BE2C (cell line): ENCODE results near the gene QKI.

ENCODE experiments used
- DNase-seq: peaks from one replicate; pipeline ENCODE4 v3.0.0-alpha.2; 2020
- H3K27me3 ChIP-seq: fragments of 250-450 bp; sonication (Bioruptor Pico); 2 replicates; pipeline ENCODE4 v1.5.1; 2020; ENCODE audit warnings: mild to moderate bottlenecking
- H3K36me3 ChIP-seq: fragments of 250-450 bp; sonication (Bioruptor Pico); 2 replicates; pipeline ENCODE4 v1.5.1; 2020; ENCODE audit warnings: mild to moderate bottlenecking
- H3K4me1 ChIP-seq: fragments of 250-450 bp; sonication (Bioruptor Pico); 2 replicates; pipeline ENCODE4 v1.5.1; 2020
- H3K4me3 ChIP-seq: 2 replicates; pipeline ENCODE4 v1.5.1; 2011; ENCODE audit warnings: low read depth, low read length
- H3K9me3 ChIP-seq: fragments of 250-450 bp; sonication (Bioruptor Pico); 2 replicates; pipeline ENCODE4 v1.5.1; 2020
- CTCF ChIP-seq: IDR thresholded peaks from 2 replicates; pipeline ENCODE4 v1.5.1; 2012; ENCODE audit warnings: mild to moderate bottlenecking, low read depth, low read length

QKI gene

GRCh38 chr6:163543321-163543720 is 128.8 kb downstream of the QKI start:
- Histone ChIP-seq H3K9me3 (no peaks in the 10 kb centered on the region), H3K27me3 (no peaks in the 10 kb centered on the region), H3K36me3 (no peaks in the 10 kb centered on the region), H3K4me1 (peaks cover 4% of the 10 kb centered on the region; the same call in 1 of the 2 replicates), H3K4me3 (no peak overlapping the region)
- no peak for DNase-seq
- TF ChIP-seq CTCF = no peak

GRCh38 chr6:163545370-163545769 is 130.9 kb downstream of the QKI start:
- peaks cover 4% of the 10 kb centered on the region; the same call in 1 of the 2 replicates for H3K4me1 ChIP-seq
- H3K4me3 ChIP-seq = no peak overlapping the region
- no peak for DNase-seq
- H3K9me3 ChIP-seq = no peaks in the 10 kb centered on the region
- no peak for TF ChIP-seq CTCF
- no peaks in the 10 kb centered on the region for H3K36me3 ChIP-seq
- H3K27me3 ChIP-seq = no peaks in the 10 kb centered on the region

GRCh38 chr6:163547287-163547686 is 132.8 kb downstream of the QKI start:
- no peaks in the 10 kb centered on the region for H3K9me3 ChIP-seq
- H3K27me3 ChIP-seq = no peaks in the 10 kb centered on the region
- no peak for TF ChIP-seq CTCF
- H3K4me1 ChIP-seq = peaks cover 4% of the 10 kb centered on the region; the same call in 1 of the 2 replicates
- DNase-seq = no peak
- no peaks in the 10 kb centered on the region for H3K36me3 ChIP-seq
- H3K4me3 ChIP-seq = no peak overlapping the region

- Histone ChIP-seq H3K4me1 (peaks cover 4% of the 10 kb centered on the region; the same call in 1 of the 2 replicates), H3K4me3 (no peak overlapping the region), H3K9me3 (no peaks in the 10 kb centered on the region), H3K36me3 (no peaks in the 10 kb centered on the region), H3K27me3 (no peaks in the 10 kb centered on the region)
- DNase-seq = no peak
- TF ChIP-seq CTCF = no peak
Measured at GRCh38 chr6:163548624-163549023, 134.1 kb downstream of the QKI start.

- DNase-seq = no peak
- H3K9me3 ChIP-seq = no peaks in the 10 kb centered on the region; the same call in 1 of the 2 replicates
- H3K4me3 ChIP-seq = no peak overlapping the region
- H3K36me3 ChIP-seq = no peaks in the 10 kb centered on the region; the same call in none of the 2 replicates
- no peaks in the 10 kb centered on the region for H3K27me3 ChIP-seq
- no peaks in the 10 kb centered on the region for H3K4me1 ChIP-seq
- TF ChIP-seq CTCF = no peak
Measured at GRCh38 chr6:163554032-163554431, 139.5 kb downstream of the QKI start.

GRCh38 chr6:163554663-163555062 is 140.1 kb downstream of the QKI start:
- no peaks in the 10 kb centered on the region; the same call in 1 of the 2 replicates for H3K9me3 ChIP-seq
- peak; percentile 82 for TF ChIP-seq CTCF
- no peaks in the 10 kb centered on the region for H3K4me1 ChIP-seq
- H3K4me3 ChIP-seq = no peak overlapping the region
- no peaks in the 10 kb centered on the region for H3K27me3 ChIP-seq
- no peaks in the 10 kb centered on the region; the same call in none of the 2 replicates for H3K36me3 ChIP-seq
- DNase-seq = peak; percentile 63
